ENCODE data around the gene ADAM19. TPM values are rescaled to one million over a fixed set of nuclear protein-coding genes. Genes with fewer than 3 reads are reported as not detected.
"Not testable (repeated sequence)": the region's sequence is repeated elsewhere in the genome, so short reads cannot be mapped to it uniquely, and the experiment has no call there.

The ADAM19 gene
- polyA plus RNA-seq, 3 donors from 2014 or later, result 0.03 to 0.10 TPM; not detected in 1

DNA sequence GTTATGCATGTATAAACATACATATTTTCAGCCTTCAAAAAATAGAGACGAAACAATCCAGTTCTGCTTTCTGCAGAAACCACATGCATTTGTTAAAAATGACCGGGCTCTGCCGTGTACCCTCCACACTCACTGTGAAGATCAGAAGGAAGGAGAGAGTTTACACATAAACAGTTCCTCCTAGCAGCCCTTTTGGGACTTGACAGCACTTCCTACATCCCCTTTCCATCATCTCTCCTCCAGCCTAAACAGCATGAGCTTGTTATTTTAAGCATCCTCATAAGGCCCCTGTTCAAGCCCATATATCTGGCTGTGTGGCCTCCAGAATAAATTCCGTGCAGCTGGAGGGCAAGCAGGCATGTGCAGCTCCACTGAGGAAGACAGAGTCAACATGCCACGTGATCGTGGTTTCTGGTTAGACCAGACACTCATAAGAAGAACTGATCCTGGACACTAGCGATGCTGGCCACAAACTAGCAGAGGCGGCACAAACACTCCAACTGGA is 73.4 kb downstream of the ADAM19 start:
- peak overlapping the region in 2 of 6 donors; percentile 25 to 53 for H3K27ac Mint-ChIP-seq
- H3K9me3 Mint-ChIP-seq, result no peaks in the 10 kb centered on the region
- no peaks in the 10 kb centered on the region for H3K27me3 Mint-ChIP-seq (ENCODE audit: low read depth in 3 of 3)
- no peaks in the 10 kb centered on the region for H3K36me3 Mint-ChIP-seq
- no peak overlapping the region for H3K4me3 Mint-ChIP-seq
- peak in 1 of 3 donors; percentile 3 for DNase-seq
- peaks cover 3 to 20% of the 10 kb centered on the region in 2 donors for H3K4me1 Mint-ChIP-seq

DNA sequence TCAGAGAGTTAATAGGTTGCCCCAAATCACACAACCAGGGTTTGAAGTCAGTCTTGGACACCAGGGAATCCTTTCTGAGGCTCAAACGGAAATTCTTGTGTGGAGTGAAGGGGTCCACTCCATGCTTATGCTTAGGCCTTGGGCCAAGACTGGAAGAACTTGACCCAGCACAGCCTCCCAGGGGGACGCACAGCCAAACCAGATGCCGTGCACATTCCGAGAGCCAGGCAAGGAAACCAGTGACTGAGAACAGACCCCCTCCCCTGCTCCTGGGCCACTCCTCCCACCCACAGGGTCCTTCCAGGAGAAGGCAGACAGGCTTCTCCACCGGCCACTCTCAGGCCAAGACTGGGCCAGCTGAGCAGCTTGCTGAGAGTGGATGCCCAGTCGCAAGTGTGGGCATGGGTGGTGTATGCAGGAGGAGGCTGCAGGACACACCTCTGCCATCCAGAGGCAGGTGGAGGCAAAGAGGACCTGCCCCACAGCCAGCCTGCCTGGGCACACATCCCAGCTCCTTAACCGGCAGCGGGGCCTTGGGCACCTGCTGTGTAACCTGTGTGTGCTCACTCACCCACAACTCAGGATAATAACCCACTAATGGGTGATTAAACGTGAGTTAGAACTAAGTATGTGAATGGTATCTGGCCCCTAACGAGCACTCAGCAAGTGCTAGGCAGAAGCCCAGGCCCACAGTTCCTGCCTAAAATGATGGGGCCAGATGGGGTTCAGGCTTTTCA is 77.5 kb downstream of the ADAM19 start:
- Mint-ChIP-seq H3K36me3 (no peaks in the 10 kb centered on the region), H3K27me3 (ENCODE audit: low read depth in 3 of 3) (peaks cover 0 to 3% (median 0%) of the 10 kb centered on the region in 3 donors), H3K27ac (no peak overlapping the region), H3K4me3 (no peak overlapping the region), H3K9me3 (no peaks in the 10 kb centered on the region), H3K4me1 (peaks cover 3 to 13% of the 10 kb centered on the region in 2 donors)
- no peak for DNase-seq

DNA sequence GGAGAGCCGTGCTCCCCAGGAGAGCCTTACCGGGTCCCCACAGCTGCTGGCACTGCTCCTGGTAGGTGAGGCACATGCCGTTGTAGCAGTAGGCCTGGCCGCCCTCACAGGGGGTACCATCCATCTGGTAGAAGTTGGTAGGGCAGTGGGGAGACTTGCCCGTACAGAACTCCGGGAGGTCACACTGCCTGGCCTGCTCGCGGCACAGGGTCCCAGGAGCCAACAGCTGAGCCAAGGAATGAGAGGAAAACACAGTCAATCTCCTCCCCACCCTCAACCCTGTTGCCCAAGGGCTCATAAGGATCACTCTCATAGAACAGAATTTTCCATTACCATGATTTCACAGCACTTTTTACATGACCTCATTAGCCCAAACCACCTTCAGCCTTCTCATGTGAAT is 78.7 kb downstream of the ADAM19 start:
- H3K27me3 Mint-ChIP-seq (ENCODE audit: low read depth in 3 of 3), result peaks cover 0 to 3% (median 0%) of the 10 kb centered on the region in 3 donors
- H3K27ac Mint-ChIP-seq, result no peak overlapping the region
- H3K36me3 Mint-ChIP-seq, result no peaks in the 10 kb centered on the region
- no peak overlapping the region for H3K4me3 Mint-ChIP-seq
- H3K9me3 Mint-ChIP-seq, result no peaks in the 10 kb centered on the region
- peaks cover 0 to 3% of the 10 kb centered on the region in 2 donors for H3K4me1 Mint-ChIP-seq
- DNase-seq, result no peak

DNA sequence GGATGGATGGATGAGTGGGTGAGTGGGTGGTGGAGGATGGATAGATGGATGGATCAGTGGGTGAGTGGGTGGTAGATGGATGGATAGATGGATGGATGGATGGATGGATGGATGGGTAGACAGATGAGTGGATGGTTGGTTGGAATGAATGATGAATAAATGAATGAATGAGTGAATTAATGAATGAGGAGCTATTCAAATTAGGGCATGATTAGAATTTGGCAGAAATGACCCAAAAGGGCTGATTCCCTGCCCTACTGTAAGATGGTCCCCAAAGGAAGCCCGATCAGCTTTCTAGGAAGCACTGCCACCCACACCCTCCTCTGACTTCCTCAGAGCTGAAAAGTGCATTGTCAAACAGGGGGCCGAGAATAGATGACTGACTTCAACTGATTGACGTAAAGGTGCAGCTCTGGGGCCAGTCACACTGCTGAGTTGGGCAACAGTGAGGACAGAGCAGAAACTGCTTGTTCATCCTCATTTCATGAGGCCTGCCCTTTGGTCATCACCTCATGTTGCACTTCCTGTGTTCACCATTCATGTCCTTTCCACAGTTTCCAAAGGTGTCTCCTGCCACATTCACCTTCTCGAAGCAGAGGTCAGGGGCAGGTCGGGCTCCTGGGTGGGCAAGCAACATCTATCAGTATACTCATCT is 81.3 kb downstream of the ADAM19 start:
- Mint-ChIP-seq H3K27ac (no peak overlapping the region), H3K36me3 (no peaks in the 10 kb centered on the region), H3K9me3 (no peaks in the 10 kb centered on the region), H3K27me3 (ENCODE audit: low read depth in 3 of 3) (peaks cover 0 to 3% (median 0%) of the 10 kb centered on the region in 3 donors), H3K4me3 (no peak overlapping the region), H3K4me1 (no peaks in the 10 kb centered on the region)
- DNase-seq, result no peak

DNA sequence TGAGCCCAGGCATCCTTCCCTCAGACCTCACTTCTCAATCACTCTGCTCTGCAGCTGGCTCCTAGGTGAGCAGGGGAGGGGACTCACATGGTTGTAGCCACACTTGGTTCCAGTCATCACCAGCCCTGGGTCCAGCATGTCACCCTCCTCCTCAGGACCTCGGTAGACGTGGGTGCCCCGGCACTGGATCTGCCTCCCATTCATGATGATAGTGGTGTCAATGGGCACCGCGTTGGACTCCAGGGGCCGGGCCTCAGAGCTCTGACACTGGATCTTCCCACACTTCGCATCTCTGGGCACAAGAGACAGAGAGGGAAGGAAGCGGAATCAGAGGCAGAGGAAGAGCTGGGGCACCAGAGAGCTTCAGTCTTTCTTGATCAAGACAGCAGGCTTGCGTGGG is 82.7 kb downstream of the ADAM19 start:
- H3K4me3 Mint-ChIP-seq, result no peak overlapping the region
- H3K9me3 Mint-ChIP-seq, result no peaks in the 10 kb centered on the region
- H3K27ac Mint-ChIP-seq, result peak overlapping the region in 1 of 6 donors; percentile 38
- H3K27me3 Mint-ChIP-seq (ENCODE audit: low read depth in 3 of 3), result peaks cover 0 to 3% (median 0%) of the 10 kb centered on the region in 3 donors
- H3K36me3 Mint-ChIP-seq, result no peaks in the 10 kb centered on the region
- H3K4me1 Mint-ChIP-seq, result no peaks in the 10 kb centered on the region
- DNase-seq, result no peak

DNA sequence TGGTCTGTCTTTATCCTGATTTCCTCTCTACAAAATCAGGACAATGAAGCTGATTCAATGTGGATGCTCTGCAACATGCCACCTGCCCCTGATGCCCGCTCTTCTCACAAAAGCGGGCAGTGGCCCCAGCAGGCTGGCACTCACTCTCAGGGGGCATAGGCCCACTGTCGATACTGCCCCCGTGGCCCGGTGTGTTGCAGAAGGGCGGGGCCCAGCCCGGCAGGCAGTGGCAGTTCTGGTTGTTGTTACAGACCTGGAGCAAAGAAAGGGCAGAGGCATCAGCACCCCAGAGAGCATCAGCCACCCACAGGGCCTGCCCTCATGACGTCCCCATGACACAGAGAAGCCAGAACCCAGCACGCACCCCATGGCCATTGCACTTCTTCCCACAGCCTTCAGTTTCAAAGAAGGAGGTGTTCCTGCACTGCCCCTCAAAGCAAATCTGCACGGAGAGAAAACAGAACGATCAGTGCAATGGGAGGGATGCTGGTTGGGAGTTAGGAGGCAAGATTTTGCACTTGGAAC is 84.0 kb downstream of the ADAM19 start:
- Mint-ChIP-seq H3K4me3 (no peak overlapping the region), H3K9me3 (no peaks in the 10 kb centered on the region), H3K36me3 (no peaks in the 10 kb centered on the region), H3K27me3 (ENCODE audit: low read depth in 3 of 3) (peaks cover 0 to 4% (median 2%) of the 10 kb centered on the region in 3 donors), H3K27ac (no peak overlapping the region), H3K4me1 (peaks cover 0 to 2% of the 10 kb centered on the region in 2 donors)
- no peak for DNase-seq

DNA sequence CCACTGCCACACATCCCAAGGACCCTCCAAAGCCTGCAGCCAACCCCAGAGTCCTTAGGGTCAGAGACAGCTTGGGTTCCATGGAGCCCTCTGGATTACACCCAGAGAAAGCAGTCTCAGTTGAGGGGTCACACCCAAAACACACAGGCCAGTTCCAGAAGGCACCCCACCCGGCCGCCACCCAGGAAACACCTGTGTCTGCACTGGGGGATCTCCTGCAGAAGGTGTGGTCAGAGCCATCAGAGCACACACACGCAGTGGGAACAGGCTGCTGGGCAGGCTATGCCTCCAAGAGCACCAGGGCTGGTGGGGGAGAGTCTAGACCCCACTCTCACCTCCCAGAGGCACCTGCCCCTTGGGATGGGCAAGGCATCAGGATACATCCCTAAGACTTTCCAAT is 88.2 kb downstream of the ADAM19 start:
- Mint-ChIP-seq H3K9me3 (no peaks in the 10 kb centered on the region), H3K4me3 (no peak overlapping the region), H3K27me3 (ENCODE audit: low read depth in 3 of 3) (peaks cover 0 to 4% (median 2%) of the 10 kb centered on the region in 3 donors), H3K4me1 (peaks cover 0 to 2% of the 10 kb centered on the region in 2 donors), H3K27ac (no peak overlapping the region), H3K36me3 (no peaks in the 10 kb centered on the region)
- no peak for DNase-seq

DNA sequence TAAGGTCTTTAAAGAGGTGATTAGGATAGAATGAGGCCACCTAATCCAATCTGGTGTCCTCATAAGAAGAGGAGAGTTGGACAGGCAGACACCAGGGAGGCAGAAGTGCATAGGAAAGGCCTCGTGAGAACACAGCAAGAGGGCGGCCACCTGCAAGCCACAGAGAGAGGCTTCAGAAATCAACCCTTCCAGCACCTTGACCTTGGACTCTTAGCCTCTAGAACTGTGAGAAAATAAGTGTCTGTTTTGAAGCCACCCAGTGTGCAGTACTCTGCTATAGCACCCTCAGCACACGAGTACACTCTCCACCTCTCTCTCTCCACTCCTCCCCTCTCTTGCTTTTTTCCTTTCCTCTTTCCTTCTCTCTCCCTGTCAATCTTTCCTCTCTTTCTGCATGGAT is 88.7 kb downstream of the ADAM19 start:
- H3K4me3 Mint-ChIP-seq, result no peak overlapping the region
- no peaks in the 10 kb centered on the region for H3K9me3 Mint-ChIP-seq
- no peaks in the 10 kb centered on the region for H3K36me3 Mint-ChIP-seq
- H3K27me3 Mint-ChIP-seq (ENCODE audit: low read depth in 3 of 3), result peaks cover 0 to 4% (median 2%) of the 10 kb centered on the region in 3 donors
- no peak for DNase-seq
- H3K27ac Mint-ChIP-seq, result no peak overlapping the region
- peaks cover 0 to 2% of the 10 kb centered on the region in 2 donors for H3K4me1 Mint-ChIP-seq

DNA sequence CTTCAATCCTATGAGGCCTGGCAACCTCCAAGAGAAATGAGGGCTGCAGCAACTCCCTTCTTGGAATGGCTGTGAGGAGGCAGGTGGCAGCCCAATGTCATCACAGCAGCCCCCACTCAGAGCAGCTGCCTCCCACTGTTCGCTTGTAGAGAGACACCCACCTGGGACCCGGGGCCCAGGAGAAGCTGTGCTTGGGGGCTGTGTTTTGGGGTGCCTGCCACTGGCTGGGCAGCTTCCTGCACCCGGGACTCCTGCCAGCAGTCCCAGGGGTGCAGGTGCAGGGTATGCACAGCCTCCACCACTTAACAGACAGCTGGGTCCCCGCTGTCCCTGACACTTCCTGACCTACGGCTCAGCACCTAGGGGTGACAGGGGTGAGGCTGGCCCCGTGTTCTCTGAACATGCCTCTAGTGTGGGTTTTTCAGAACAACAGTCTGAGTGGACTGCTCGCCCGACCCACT is 89.3 kb downstream of the ADAM19 start:
- Mint-ChIP-seq H3K9me3 (no peaks in the 10 kb centered on the region), H3K27ac (peak overlapping the region in 1 of 6 donors; percentile 0), H3K4me1 (peaks cover 0 to 2% of the 10 kb centered on the region in 2 donors), H3K4me3 (no peak overlapping the region), H3K36me3 (no peaks in the 10 kb centered on the region), H3K27me3 (ENCODE audit: low read depth in 3 of 3) (peaks cover 0 to 4% (median 2%) of the 10 kb centered on the region in 3 donors)
- DNase-seq, result no peak

DNA sequence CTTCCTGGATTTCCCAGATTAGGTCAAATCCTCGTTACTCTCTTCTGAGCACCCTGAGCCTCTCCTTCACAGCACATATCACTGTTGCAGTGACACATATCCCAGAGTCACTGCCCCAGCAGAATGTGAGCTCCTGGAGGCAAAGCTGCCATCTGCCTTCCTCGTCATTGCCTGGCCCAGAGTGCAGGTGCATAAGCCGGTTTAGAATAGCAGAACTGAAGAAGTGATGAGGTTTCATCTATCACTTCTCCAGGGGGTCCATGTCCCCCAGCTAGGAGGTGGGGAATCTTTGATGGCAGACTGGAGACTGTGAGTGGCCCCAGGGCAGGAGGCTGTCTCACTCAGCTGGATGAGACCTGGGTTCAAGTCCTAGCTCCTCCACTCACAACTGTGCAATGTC is 89.8 kb downstream of the ADAM19 start:
- Mint-ChIP-seq H3K4me3 (no peak overlapping the region), H3K9me3 (no peaks in the 10 kb centered on the region), H3K27ac (no peak overlapping the region), H3K27me3 (ENCODE audit: low read depth in 3 of 3) (peaks cover 0 to 4% (median 2%) of the 10 kb centered on the region in 3 donors), H3K4me1 (peaks cover 0 to 2% of the 10 kb centered on the region in 2 donors), H3K36me3 (no peaks in the 10 kb centered on the region)
- no peak for DNase-seq

DNA sequence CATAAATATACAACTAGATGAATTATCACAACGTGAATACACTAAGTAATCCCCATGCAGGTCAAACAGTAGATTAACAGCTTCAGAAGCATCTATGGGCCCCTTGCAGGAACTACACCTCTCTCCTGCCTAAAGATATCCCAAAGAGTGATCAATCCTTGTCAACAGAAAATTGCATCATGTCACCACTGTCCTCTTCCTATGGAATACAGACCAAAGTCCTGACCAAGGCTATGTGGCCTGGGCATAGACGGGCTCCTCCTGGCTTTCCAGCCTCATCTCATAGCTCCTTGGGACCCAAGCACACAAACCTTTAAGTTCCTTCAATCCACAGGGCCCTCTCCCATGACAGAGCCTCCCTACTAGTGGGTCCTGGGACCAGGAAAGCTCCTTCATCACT is 90.2 kb downstream of the ADAM19 start:
- H3K9me3 Mint-ChIP-seq, result no peaks in the 10 kb centered on the region
- H3K4me1 Mint-ChIP-seq, result peaks cover 0 to 2% of the 10 kb centered on the region in 2 donors
- H3K27me3 Mint-ChIP-seq (ENCODE audit: low read depth in 3 of 3), result peaks cover 0 to 4% (median 2%) of the 10 kb centered on the region in 3 donors
- no peaks in the 10 kb centered on the region for H3K36me3 Mint-ChIP-seq
- no peak overlapping the region for H3K27ac Mint-ChIP-seq
- no peak overlapping the region for H3K4me3 Mint-ChIP-seq
- DNase-seq, result no peak

DNA sequence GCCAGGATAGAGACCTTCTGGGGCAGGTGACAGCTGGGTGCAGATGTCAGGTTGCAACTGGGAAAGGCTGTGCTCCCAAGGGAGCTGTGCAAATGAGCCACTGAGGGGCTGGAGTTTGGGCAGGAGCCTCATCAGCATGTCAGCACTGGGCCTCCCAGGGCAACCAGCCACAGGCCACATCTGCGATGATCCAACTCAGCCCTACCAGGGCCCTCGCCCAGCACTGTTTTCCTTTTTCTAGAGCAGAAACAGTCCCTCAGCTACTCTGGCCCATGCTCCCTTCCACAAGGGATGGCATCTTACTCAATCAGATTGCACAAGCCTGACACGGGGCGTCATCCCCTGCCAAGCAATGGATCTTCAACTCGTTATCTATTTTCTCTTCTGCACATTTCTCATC is 90.8 kb downstream of the ADAM19 start:
- peaks cover 0 to 2% of the 10 kb centered on the region in 2 donors for H3K4me1 Mint-ChIP-seq
- H3K27me3 Mint-ChIP-seq (ENCODE audit: low read depth in 3 of 3), result peaks cover 0 to 4% (median 2%) of the 10 kb centered on the region in 3 donors
- H3K27ac Mint-ChIP-seq, result no peak overlapping the region
- H3K9me3 Mint-ChIP-seq, result no peaks in the 10 kb centered on the region
- no peak overlapping the region for H3K4me3 Mint-ChIP-seq
- no peaks in the 10 kb centered on the region for H3K36me3 Mint-ChIP-seq
- DNase-seq, result no peak

DNA sequence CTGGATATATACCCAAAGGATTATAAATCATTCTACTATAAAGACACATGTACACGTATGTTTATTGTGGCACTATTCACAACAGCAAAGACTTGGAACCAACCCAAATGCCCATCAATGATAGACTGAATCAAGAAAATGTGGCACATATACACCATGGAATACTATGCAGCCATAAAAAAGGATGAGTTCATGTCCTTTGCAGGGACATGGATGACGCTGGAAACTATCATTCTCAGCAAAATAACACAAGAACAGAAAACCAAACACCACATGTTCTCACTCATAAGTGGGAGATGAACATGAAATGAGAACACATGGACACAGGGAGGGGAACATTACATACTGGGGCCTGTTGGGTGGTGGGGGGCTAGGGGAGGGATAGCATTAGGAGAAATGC is 92.9 kb downstream of the ADAM19 start:
- H3K27ac Mint-ChIP-seq; H3K9me3 Mint-ChIP-seq; DNase-seq; H3K4me1 Mint-ChIP-seq; H3K36me3 Mint-ChIP-seq; H3K4me3 Mint-ChIP-seq; H3K27me3 Mint-ChIP-seq (ENCODE audit: low read depth in 3 of 3): not testable (repeated sequence)

DNA sequence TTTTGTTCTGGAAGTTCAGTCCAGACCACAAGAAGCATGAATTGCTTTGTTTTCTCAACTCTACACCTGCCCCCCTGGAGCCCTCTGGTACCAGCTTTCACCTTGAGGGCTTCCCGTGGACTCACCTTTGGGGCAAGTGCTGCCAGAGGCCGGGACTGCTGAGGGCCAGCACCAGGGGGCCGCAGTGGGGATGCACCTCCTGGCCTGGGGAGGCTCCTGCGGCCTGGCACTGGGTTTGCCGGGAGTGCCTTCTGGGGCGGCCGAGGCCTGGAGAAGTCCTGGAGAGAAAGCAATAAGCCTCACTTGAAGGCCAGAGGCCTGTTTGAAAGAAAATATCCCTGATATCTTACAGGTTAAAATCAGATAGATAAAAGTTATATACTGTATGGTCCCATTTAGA is 93.9 kb downstream of the ADAM19 start:
- H3K36me3 Mint-ChIP-seq, result no peaks in the 10 kb centered on the region
- H3K27ac Mint-ChIP-seq, result no peak overlapping the region
- no peaks in the 10 kb centered on the region for H3K9me3 Mint-ChIP-seq
- no peaks in the 10 kb centered on the region for H3K4me1 Mint-ChIP-seq
- peaks cover 0 to 2% (median 2%) of the 10 kb centered on the region in 3 donors for H3K27me3 Mint-ChIP-seq (ENCODE audit: low read depth in 3 of 3)
- DNase-seq, result no peak
- no peak overlapping the region for H3K4me3 Mint-ChIP-seq
